Spinal cord (tissue), 10 donors: ENCODE data around the gene METTL5. TPM values are rescaled to one million over a fixed set of nuclear protein-coding genes. Genes with fewer than 3 reads are reported as not detected.

Experiments used
- DNase-seq, 6 donors: peaks; one replicate each; pipeline versions ENCODE4 v3.0.0 to v3.0.0-alpha.2; 2013 to 2015; ENCODE audit warnings: low spot score in 6 of 6, low read depth in 4 of 6
- H3K27ac ChIP-seq: one replicate; pipeline ENCODE4 v1.5.1; 2013; ENCODE audit warnings: low read depth, low read length, control low read depth
- H3K27me3 ChIP-seq: one replicate; pipeline ENCODE4 v1.6.1; 2013; ENCODE audit warnings: low read length; ENCODE audit not compliant: control insufficient read depth, insufficient read depth
- H3K36me3 ChIP-seq: one replicate; pipeline ENCODE4 v1.6.1; 2013; ENCODE audit warnings: low read length; ENCODE audit not compliant: control insufficient read depth, insufficient read depth
- H3K4me1 ChIP-seq: one replicate; pipeline ENCODE4 v1.6.1; 2013; ENCODE audit warnings: low read length; ENCODE audit not compliant: control insufficient read depth, insufficient read depth
- H3K4me3 ChIP-seq: one replicate; pipeline ENCODE4 v1.5.1; 2013; ENCODE audit warnings: low read depth, low read length, control low read depth
- H3K9me3 ChIP-seq: one replicate; pipeline ENCODE4 v1.6.1; 2013; ENCODE audit warnings: low read length; ENCODE audit not compliant: control insufficient read depth, insufficient read depth
- WGBS: methylation state at CpG from one replicate; pipeline ENCODE4 v1.1.5; 2013; ENCODE audit warnings: missing lambda C conversion rate; ENCODE audit not compliant: insufficient coverage; 5-methylcytosine and 5-hydroxymethylcytosine counted together
- polyA plus RNA-seq, 2 donors: library from polyadenylated mRNA; unstranded; fragments of 120-200 nt; gene quantifications; one replicate each; pipeline ENCODE4 v1.2.1, GENCODE V29; 2013; ENCODE audit not compliant: insufficient read length in 2 of 2
- total RNA-seq, 2 donors: library from RNA; depleted of rRNA in 1 of 2; stranded (reverse); fragments of 120-200 nt in 1 of 2; fragments of >200 nt in 1 of 2; gene quantifications; one replicate each; pipeline versions ENCODE4 v1.2.3 to v1.2.4, GENCODE V29; 2013 to 2014
- donor health status: healthy.

METTL5 gene
- total and polyA plus RNA-seq, 4 donors, result 40.8 to 64.0 (median 46.6) TPM

GRCh38 chr2:169771612-169772011 lies 53.1 kb downstream of the METTL5 start:
- Histone ChIP-seq H3K27me3 (peaks cover 14% of the 10 kb centered on the region), H3K4me1 (peaks cover 15% of the 10 kb centered on the region), H3K36me3 (peaks cover 12% of the 10 kb centered on the region), H3K4me3 (no peak overlapping the region), H3K27ac (no peak overlapping the region), H3K9me3 (no peaks in the 10 kb centered on the region)
- DNase-seq, result no peak
- WGBS, result 100% methylated on average over 1 of the region's 2 CpGs

DNA sequence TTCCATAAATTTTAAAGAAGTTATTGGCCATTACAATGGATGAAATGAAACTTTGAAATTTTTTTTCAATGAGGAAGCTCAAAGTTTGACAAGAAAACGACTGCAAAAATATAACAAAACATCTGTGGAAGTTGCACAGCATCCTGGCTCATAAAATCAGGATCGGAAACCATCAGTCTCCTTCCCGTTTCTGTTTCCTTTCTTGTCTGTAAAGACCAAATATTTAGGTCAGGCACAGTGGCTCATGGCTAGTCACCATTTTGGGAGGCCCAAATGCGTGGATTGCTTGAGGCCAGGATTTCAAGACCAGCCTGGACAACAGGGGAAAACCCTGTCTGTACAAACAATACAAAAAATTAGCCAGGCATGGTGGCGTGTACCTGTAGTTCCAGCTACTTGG lies 53.7 kb downstream of the METTL5 start:
- WGBS, result 94% methylated on average over 4 of the region's 5 CpGs
- no peak overlapping the region for H3K27ac ChIP-seq
- peaks cover 14% of the 10 kb centered on the region for H3K27me3 ChIP-seq
- H3K4me1 ChIP-seq, result peaks cover 15% of the 10 kb centered on the region
- H3K9me3 ChIP-seq, result no peaks in the 10 kb centered on the region
- no peak for DNase-seq
- peaks cover 12% of the 10 kb centered on the region for H3K36me3 ChIP-seq
- H3K4me3 ChIP-seq, result no peak overlapping the region

DNA sequence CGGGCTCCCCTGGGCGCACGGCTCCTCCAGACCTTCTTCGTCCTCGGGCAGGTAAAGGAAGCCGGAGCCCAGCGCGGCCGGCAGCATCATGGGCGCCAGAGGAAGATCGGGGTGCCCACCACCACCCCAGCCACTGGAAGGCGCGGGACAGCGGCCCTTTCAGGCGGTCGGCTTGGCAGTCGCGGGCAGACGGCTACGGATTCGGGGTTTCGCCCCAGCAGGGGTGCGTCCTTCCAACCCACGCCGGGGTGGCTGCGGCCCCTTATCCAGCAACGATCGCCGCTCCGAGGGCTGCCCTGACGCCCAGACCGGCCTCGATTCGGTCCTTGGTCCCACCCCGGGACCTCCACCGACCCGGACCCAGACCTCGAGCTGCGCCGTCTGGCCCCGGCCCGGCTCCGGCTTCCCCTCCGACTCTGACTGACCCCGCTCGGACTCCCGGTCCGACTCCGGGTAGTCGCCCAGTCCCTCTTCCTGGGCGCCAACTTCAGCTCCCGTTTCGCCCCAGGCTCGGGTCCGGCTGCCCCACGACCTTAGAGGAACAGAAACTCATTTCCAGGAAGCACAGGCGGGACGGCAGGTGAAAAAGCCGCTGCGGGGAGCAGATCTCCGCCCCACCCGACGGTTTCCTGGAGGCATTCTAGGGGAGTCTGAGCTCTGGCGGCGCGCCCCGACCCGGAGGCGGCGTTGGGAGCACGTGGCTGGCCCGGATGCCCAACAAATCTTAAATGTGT lies 56.3 kb downstream of the METTL5 start:
- peaks cover 14% of the 10 kb centered on the region for H3K27me3 ChIP-seq
- no peaks in the 10 kb centered on the region for H3K9me3 ChIP-seq
- WGBS, result 35% methylated on average over 72 of the region's 72 CpGs
- DNase-seq, result no peak
- H3K27ac ChIP-seq, result no peak overlapping the region
- H3K36me3 ChIP-seq, result peaks cover 14% of the 10 kb centered on the region
- peak overlapping the region; percentile 30 for H3K4me3 ChIP-seq
- peaks cover 15% of the 10 kb centered on the region for H3K4me1 ChIP-seq

DNA sequence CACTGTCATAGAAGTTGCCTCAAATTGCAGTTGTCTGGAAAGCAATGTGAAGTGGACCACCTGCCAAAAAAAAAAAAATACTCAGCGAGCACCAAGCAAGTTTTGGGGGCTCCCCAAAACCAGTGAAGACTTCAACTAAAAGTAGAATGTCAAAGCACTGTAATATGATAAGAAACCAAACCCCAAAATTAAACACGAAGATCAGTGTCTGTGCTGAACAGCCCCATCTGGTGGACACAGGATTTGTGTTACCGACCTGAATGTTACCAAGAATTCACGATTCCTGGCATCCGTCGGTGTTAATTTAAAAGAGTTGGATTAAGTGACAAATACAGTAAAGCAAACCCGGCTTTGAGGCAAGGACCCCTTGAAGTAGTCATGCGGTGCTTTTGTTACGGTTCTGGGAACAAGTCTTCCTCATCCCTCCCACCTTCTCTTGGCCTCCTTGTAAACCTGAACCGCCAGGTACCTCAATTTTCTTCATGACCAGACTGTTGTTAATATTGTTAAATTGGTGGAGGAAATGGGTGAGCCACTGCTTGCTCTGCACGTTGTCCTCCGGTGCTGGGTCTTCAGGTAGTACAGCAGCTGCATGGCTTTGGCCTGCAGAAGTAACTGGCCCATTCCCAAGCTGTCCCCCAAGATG lies 57.3 kb downstream of the METTL5 start:
- H3K36me3 ChIP-seq, result peaks cover 17% of the 10 kb centered on the region
- no peak overlapping the region for H3K27ac ChIP-seq
- WGBS, result 45% methylated on average over 6 of the region's 12 CpGs
- H3K4me3 ChIP-seq, result no peak overlapping the region
- H3K9me3 ChIP-seq, result no peaks in the 10 kb centered on the region
- peaks cover 14% of the 10 kb centered on the region for H3K27me3 ChIP-seq
- peaks cover 15% of the 10 kb centered on the region for H3K4me1 ChIP-seq
- DNase-seq, result peak in 4 of 6 donors; percentile 32 to 83 (median 63)

DNA sequence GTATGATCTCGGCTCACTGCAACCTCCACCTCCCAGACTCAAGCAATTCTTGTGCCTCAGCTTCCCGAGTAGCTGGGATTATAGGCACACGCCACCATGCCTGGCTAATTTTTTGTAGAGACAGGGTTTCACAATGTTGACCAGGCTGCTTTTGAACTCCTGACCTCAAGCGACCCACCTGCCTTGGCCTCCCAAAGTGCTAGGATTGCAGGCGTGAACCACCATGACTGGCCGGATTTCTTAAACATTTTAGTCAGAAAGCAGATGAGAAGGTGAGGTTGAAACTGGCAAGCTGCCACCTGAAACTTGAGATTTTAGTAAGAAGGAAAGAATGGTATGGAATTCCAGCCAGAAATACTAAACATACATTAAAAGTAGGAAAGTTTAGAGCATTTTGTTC lies 59.2 kb downstream of the METTL5 start:
- 94% methylated on average over 6 of the region's 6 CpGs for WGBS

GRCh38 chr2:169761970-169762292 lies 62.8 kb downstream of the METTL5 start:
- H3K36me3 ChIP-seq, result peaks cover 6% of the 10 kb centered on the region
- peaks cover 2% of the 10 kb centered on the region for H3K4me1 ChIP-seq
- no peaks in the 10 kb centered on the region for H3K27me3 ChIP-seq
- no CpG with 5 or more reads among the region's 6 CpGs for WGBS
- no peak overlapping the region for H3K4me3 ChIP-seq
- no peaks in the 10 kb centered on the region for H3K9me3 ChIP-seq
- H3K27ac ChIP-seq, result no peak overlapping the region
- no peak for DNase-seq

More for the DNA sequence above, 59.2 kb downstream of the METTL5 start:
- no peak for DNase-seq
- no peak overlapping the region for H3K4me3 ChIP-seq
- H3K4me1 ChIP-seq, result peaks cover 15% of the 10 kb centered on the region
- peaks cover 17% of the 10 kb centered on the region for H3K36me3 ChIP-seq
- peaks cover 14% of the 10 kb centered on the region for H3K27me3 ChIP-seq
- H3K9me3 ChIP-seq, result no peaks in the 10 kb centered on the region
- no peak overlapping the region for H3K27ac ChIP-seq

Other genes starting within 250 kb of the METTL5 start
- gene PPIG, start 240.6 kb downstream of the METTL5 start, total RNA-seq, result 10 to 100 TPM; 54.1 to 58.6 TPM
- 10 to 100 TPM; 51.3 to 69.9 TPM for gene PPIG, start 240.6 kb downstream of the METTL5 start, polyA plus RNA-seq
- gene CFAP210, start 130.5 kb downstream of the METTL5 start, total RNA-seq, result 1 to 10 TPM; 2.8 to 3.0 TPM
- gene CFAP210, start 130.5 kb downstream of the METTL5 start, polyA plus RNA-seq, result 1 to 10 TPM; 4.0 to 4.5 TPM
- 10 to 100 TPM in 1 of 2 donors, 1 to 10 TPM in 1; 8.7 to 11.7 TPM for gene PHOSPHO2, start 130.4 kb downstream of the METTL5 start, total RNA-seq
- 10 to 100 TPM in 1 of 2 donors, 1 to 10 TPM in 1; 9.5 to 11.1 TPM for gene PHOSPHO2, start 130.4 kb downstream of the METTL5 start, polyA plus RNA-seq
- gene KLHL23, start 91.1 kb downstream of the METTL5 start, total RNA-seq, result 10 to 100 TPM; 68.6 to 71.1 TPM
- gene KLHL23, start 91.1 kb downstream of the METTL5 start, polyA plus RNA-seq, result 10 to 100 TPM; 41.1 to 52.1 TPM
- gene SSB, start 26.0 kb downstream of the METTL5 start, total RNA-seq, result 100 to 1,000 TPM in 1 of 2 donors, 10 to 100 TPM in 1; 95.9 to 128 TPM
- gene SSB, start 26.0 kb downstream of the METTL5 start, polyA plus RNA-seq, result 100 to 1,000 TPM; 139 to 167 TPM
- 100 to 1,000 TPM in 1 of 2 donors, 10 to 100 TPM in 1; 48.9 to 154 TPM for gene UBR3, start 2.5 kb upstream of the METTL5 start, total RNA-seq
- 10 to 100 TPM; 47.7 to 51.1 TPM for gene UBR3, start 2.5 kb upstream of the METTL5 start, polyA plus RNA-seq